CD8-positive, alpha-beta memory T cell (primary cell): ENCODE data around the gene HAPLN2. TPM values are rescaled to one million over a fixed set of nuclear protein-coding genes. Genes with fewer than 3 reads are reported as not detected.
A peak's percentile ranks its signal among the peaks of the same experiment; 100 is the strongest.

Experiments
- CTCF ChIA-PET: fragments of 350-600 bp; sonication (Branson Sonifier 250); formaldehyde crosslinking; loops from one replicate; lab custom pipeline; 2021; ENCODE audit warnings: antibody characterized with exemption; lab: Charles Lee
- POLR2A ChIA-PET: fragments of 350-600 bp; sonication (Branson Sonifier 250); formaldehyde crosslinking; loops from one replicate; lab custom pipeline; 2021; ENCODE audit warnings: antibody characterized with exemption; lab: Charles Lee
- DNase-seq, 5 donors: peaks; one replicate each; pipeline versions ENCODE4 v3.0.0 to v3.0.0-alpha.2; 2020 to 2022; ENCODE audit warnings: mixed read lengths in 1 of 5
- H3K27ac ChIP-seq: one replicate; pipeline ENCODE4 v1.7.0; 2013; ENCODE audit warnings: low read depth, mild to moderate bottlenecking, low read length, moderate library complexity
- H3K27me3 ChIP-seq: 2 replicates; pipeline ENCODE4 v1.7.0; 2013; ENCODE audit warnings: low read length, mild to moderate bottlenecking; ENCODE audit not compliant: insufficient read depth, poor library complexity, severe bottlenecking
- H3K36me3 ChIP-seq: 2 replicates; pipeline ENCODE4 v1.7.0; 2013; ENCODE audit warnings: mild to moderate bottlenecking, low read length, moderate library complexity; ENCODE audit not compliant: insufficient read depth
- H3K4me1 ChIP-seq: 2 replicates; pipeline ENCODE4 v1.7.0; 2013; ENCODE audit warnings: mild to moderate bottlenecking, low read length, moderate library complexity; ENCODE audit not compliant: insufficient read depth
- H3K4me3 ChIP-seq: 2 replicates; pipeline ENCODE4 v1.7.0; 2013; ENCODE audit warnings: mild to moderate bottlenecking, low read length
- H3K9me3 ChIP-seq: 2 replicates; pipeline ENCODE4 v1.7.0; 2013; ENCODE audit warnings: mild to moderate bottlenecking, low read length
- H3K27ac Mint-ChIP-seq, 8 donors: one replicate each; pipeline ENCODE4 v1.8.0; 2020 to 2021; ENCODE audit warnings: mixed read lengths in 8 of 8, mild to moderate bottlenecking in 6 of 8, inconsistent platforms in 3 of 8, moderate library complexity in 3 of 8
- H3K27me3 Mint-ChIP-seq, 2 donors: one replicate each; pipeline ENCODE4 v1.8.0; 2020 to 2021; ENCODE audit warnings: mixed read lengths in 2 of 2, mild to moderate bottlenecking in 1 of 2, moderate library complexity in 1 of 2
- H3K36me3 Mint-ChIP-seq, 3 donors: one replicate each; pipeline ENCODE4 v1.8.0; 2020 to 2021; ENCODE audit warnings: mixed read lengths in 3 of 3, inconsistent platforms in 1 of 3, mild to moderate bottlenecking in 1 of 3
- H3K4me1 Mint-ChIP-seq, 3 donors: one replicate each; pipeline ENCODE4 v1.8.0; 2020 to 2021; ENCODE audit warnings: mixed read lengths in 3 of 3, inconsistent platforms in 1 of 3, mild to moderate bottlenecking in 1 of 3
- H3K4me3 Mint-ChIP-seq, 7 donors: one replicate each; pipeline ENCODE4 v1.8.0; 2020 to 2021; ENCODE audit warnings: mixed read lengths in 7 of 7, mild to moderate bottlenecking in 6 of 7, moderate library complexity in 4 of 7, inconsistent platforms in 2 of 7
- H3K9me3 Mint-ChIP-seq, 5 donors: one replicate each; pipeline ENCODE4 v1.8.0; 2020 to 2022; ENCODE audit warnings: mixed read lengths in 5 of 5, mild to moderate bottlenecking in 3 of 5, moderate library complexity in 2 of 5, inconsistent platforms in 1 of 5
- polyA plus RNA-seq: library from polyadenylated mRNA; unstranded; fragments of 300-500 nt; fragmentation: Illumina TruSeq; gene quantifications from one replicate; pipeline ENCODE4 v1.2.3, GENCODE V29; 2021
- total RNA-seq, 2 experiments: library from RNA; stranded (reverse); gene quantifications; one replicate each; pipeline ENCODE4 v1.2.3, GENCODE V29; 2021

HAPLN2 gene
- total and polyA plus RNA-seq, 3 experiments from 2014 or later, result not detected

GRCh38 chr1:156664767-156665411, 45.7 kb downstream of the HAPLN2 start:
- H3K4me3 Mint-ChIP-seq, result no peak overlapping the region
- Histone ChIP-seq H3K4me1 (peaks cover 23% of the 10 kb centered on the region), H3K27me3 (no peaks in the 10 kb centered on the region), H3K36me3 (no peaks in the 10 kb centered on the region), H3K27ac (peak overlapping the region; percentile 20), H3K9me3 (no peaks in the 10 kb centered on the region), H3K4me3 (no peak overlapping the region)
- no peaks in the 10 kb centered on the region for H3K36me3 Mint-ChIP-seq
- CTCF ChIA-PET, result interaction anchor here (1.1 to 1.7 kb wide), 3 partner anchors 12 to 40 kb away, joined by 3 to 4 read pairs (median 3); partner anchors contain the start of gene NES
- H3K27ac Mint-ChIP-seq, result no peak overlapping the region
- DNase-seq, result no peak
- H3K27me3 Mint-ChIP-seq, result peaks cover 0 to 3% of the 10 kb centered on the region in 2 donors
- H3K4me1 Mint-ChIP-seq, result peaks cover 17 to 23% (median 19%) of the 10 kb centered on the region in 3 donors
- no peaks in the 10 kb centered on the region for H3K9me3 Mint-ChIP-seq
- POLR2A ChIA-PET, result interaction anchor here (0.7 kb wide), 1 partner anchor 34 kb away, joined by 4 read pairs; no protein-coding TSS in a partner anchor

- POLR2A ChIA-PET, result interaction anchor here (0.7 kb wide), 1 partner anchor 33 kb away, joined by 4 read pairs; no protein-coding TSS in a partner anchor
- no peak overlapping the region for H3K4me3 ChIP-seq
- Mint-ChIP-seq H3K9me3 (no peaks in the 10 kb centered on the region), H3K4me1 (peaks cover 10 to 17% (median 13%) of the 10 kb centered on the region in 3 donors), H3K27ac (peak overlapping the region in 1 of 8 donors; percentile 51), H3K36me3 (no peaks in the 10 kb centered on the region), H3K4me3 (no peak overlapping the region), H3K27me3 (peaks cover 0 to 3% of the 10 kb centered on the region in 2 donors)
- H3K9me3 ChIP-seq, result no peaks in the 10 kb centered on the region
- no peaks in the 10 kb centered on the region for H3K27me3 ChIP-seq
- CTCF ChIA-PET, result interaction anchor here (0.7 to 1.7 kb wide), 2 partner anchors 12 to 176 kb away, joined by 3 to 4 read pairs; partner anchors contain the start of gene NES
- no peaks in the 10 kb centered on the region for H3K36me3 ChIP-seq
- DNase-seq, result no peak
- H3K4me1 ChIP-seq, result peaks cover 18% of the 10 kb centered on the region
- H3K27ac ChIP-seq, result no peak overlapping the region
Observed at GRCh38 chr1:156665539-156665938, 46.3 kb downstream of the HAPLN2 start.

GRCh38 chr1:156666862-156667609, 47.8 kb downstream of the HAPLN2 start:
- peaks cover 0 to 3% (median 2%) of the 10 kb centered on the region in 3 donors for H3K4me1 Mint-ChIP-seq
- ChIA-PET POLR2A (no interaction called here), CTCF (interaction anchor here (1.4 kb wide), 1 partner anchor 59 kb away, joined by 3 read pairs; no protein-coding TSS in a partner anchor)
- H3K36me3 ChIP-seq, result no peaks in the 10 kb centered on the region
- no peaks in the 10 kb centered on the region for H3K9me3 ChIP-seq
- H3K27ac ChIP-seq, result no peak overlapping the region
- H3K27me3 Mint-ChIP-seq, result peaks cover 6 to 10% of the 10 kb centered on the region in 2 donors
- peak overlapping the region in 1 of 8 donors; percentile 43 for H3K27ac Mint-ChIP-seq
- H3K9me3 Mint-ChIP-seq, result no peaks in the 10 kb centered on the region
- H3K4me3 Mint-ChIP-seq, result no peak overlapping the region
- peaks cover 0 to 2% (median 0%) of the 10 kb centered on the region in 3 donors for H3K36me3 Mint-ChIP-seq
- DNase-seq, result no peak
- no peak overlapping the region for H3K4me3 ChIP-seq
- peaks cover 3% of the 10 kb centered on the region for H3K4me1 ChIP-seq
- no peaks in the 10 kb centered on the region for H3K27me3 ChIP-seq

GRCh38 chr1:156667610-156667967, 48.4 kb downstream of the HAPLN2 start:
- POLR2A ChIA-PET, result no interaction called here
- Mint-ChIP-seq H3K4me1 (no peaks in the 10 kb centered on the region), H3K4me3 (no peak overlapping the region), H3K36me3 (peaks cover 0 to 2% (median 0%) of the 10 kb centered on the region in 3 donors), H3K27ac (no peak overlapping the region), H3K27me3 (peaks cover 9 to 10% of the 10 kb centered on the region in 2 donors), H3K9me3 (no peaks in the 10 kb centered on the region)
- Histone ChIP-seq H3K36me3 (no peaks in the 10 kb centered on the region), H3K4me3 (no peak overlapping the region), H3K27me3 (no peaks in the 10 kb centered on the region), H3K9me3 (no peaks in the 10 kb centered on the region), H3K4me1 (no peaks in the 10 kb centered on the region), H3K27ac (no peak overlapping the region)
- no peak for DNase-seq
- CTCF ChIA-PET, result no interaction called here

GRCh38 chr1:156667968-156668709, 48.9 kb downstream of the HAPLN2 start:
- H3K36me3 ChIP-seq, result no peaks in the 10 kb centered on the region
- H3K27ac Mint-ChIP-seq, result no peak overlapping the region
- ChIA-PET POLR2A (no interaction called here), CTCF (no interaction called here)
- H3K4me3 ChIP-seq, result no peak overlapping the region
- peaks cover 11 to 12% of the 10 kb centered on the region in 2 donors for H3K27me3 Mint-ChIP-seq
- DNase-seq, result no peak
- no peaks in the 10 kb centered on the region for H3K4me1 ChIP-seq
- H3K4me3 Mint-ChIP-seq, result no peak overlapping the region
- H3K36me3 Mint-ChIP-seq, result peaks cover 0 to 2% (median 0%) of the 10 kb centered on the region in 3 donors
- no peaks in the 10 kb centered on the region for H3K27me3 ChIP-seq
- no peaks in the 10 kb centered on the region for H3K4me1 Mint-ChIP-seq
- no peaks in the 10 kb centered on the region for H3K9me3 Mint-ChIP-seq
- no peaks in the 10 kb centered on the region for H3K9me3 ChIP-seq
- H3K27ac ChIP-seq, result no peak overlapping the region

GRCh38 chr1:156668801-156669637, 49.8 kb downstream of the HAPLN2 start:
- ChIA-PET CTCF (no interaction called here), POLR2A (no interaction called here)
- Mint-ChIP-seq H3K27me3 (peaks cover 14 to 20% of the 10 kb centered on the region in 2 donors), H3K9me3 (no peaks in the 10 kb centered on the region), H3K27ac (peak overlapping the region in 1 of 8 donors; percentile 44), H3K4me1 (no peaks in the 10 kb centered on the region), H3K4me3 (no peak overlapping the region), H3K36me3 (peaks cover 0 to 2% (median 0%) of the 10 kb centered on the region in 3 donors)
- H3K27me3 ChIP-seq, result peaks cover 2% of the 10 kb centered on the region
- H3K4me1 ChIP-seq, result no peaks in the 10 kb centered on the region
- DNase-seq, result no peak
- H3K36me3 ChIP-seq, result no peaks in the 10 kb centered on the region
- no peak overlapping the region for H3K27ac ChIP-seq
- no peak overlapping the region for H3K4me3 ChIP-seq
- no peaks in the 10 kb centered on the region for H3K9me3 ChIP-seq

- no peak for DNase-seq
- H3K27me3 ChIP-seq, result peaks cover 3% of the 10 kb centered on the region
- no peaks in the 10 kb centered on the region for H3K36me3 ChIP-seq
- Mint-ChIP-seq H3K27me3 (peaks cover 16 to 24% of the 10 kb centered on the region in 2 donors), H3K4me1 (no peaks in the 10 kb centered on the region), H3K27ac (no peak overlapping the region), H3K9me3 (no peaks in the 10 kb centered on the region), H3K36me3 (peaks cover 0 to 2% (median 0%) of the 10 kb centered on the region in 3 donors), H3K4me3 (no peak overlapping the region)
- ChIA-PET CTCF (interaction anchor here (1.4 kb wide), 1 partner anchor 12 kb away, joined by 3 read pairs; no protein-coding TSS in a partner anchor), POLR2A (no interaction called here)
- H3K4me3 ChIP-seq, result no peak overlapping the region
- no peaks in the 10 kb centered on the region for H3K9me3 ChIP-seq
- no peak overlapping the region for H3K27ac ChIP-seq
- H3K4me1 ChIP-seq, result no peaks in the 10 kb centered on the region
Observed at GRCh38 chr1:156669794-156670193, 50.6 kb downstream of the HAPLN2 start.
